ENCODE data around the gene RNASET2.

RNASET2 gene

GRCh38 chr6:166989427-166990032 is 33.2 kb upstream of the RNASET2 start:
- Histone ChIP-seq H3K9me3 (ENCODE audit: control insufficient read depth in 5 of 5, low read length in 5 of 5) (no peaks in the 10 kb centered on the region), H3K27me3 (ENCODE audit: control insufficient read depth in 5 of 5, insufficient read depth in 4 of 5, low read length in 5 of 5) (no peaks in the 10 kb centered on the region), H3K9ac (ENCODE audit: low read length in 5 of 5) (no peak overlapping the region), H3K4me1 (ENCODE audit: control insufficient read depth in 5 of 5, insufficient read depth in 5 of 5, low read length in 5 of 5) (no peaks in the 10 kb centered on the region), H3K4me3 (ENCODE audit: low read depth in 1 of 5, low read length in 5 of 5) (no peak overlapping the region), H3K36me3 (ENCODE audit: control insufficient read depth in 5 of 5, insufficient read depth in 5 of 5, low read length in 5 of 5) (peaks cover 0 to 2% (median 0%) of the 10 kb centered on the region in 5 donors), H3K27ac (ENCODE audit: low read depth, low read length) (no peak overlapping the region)

DNA sequence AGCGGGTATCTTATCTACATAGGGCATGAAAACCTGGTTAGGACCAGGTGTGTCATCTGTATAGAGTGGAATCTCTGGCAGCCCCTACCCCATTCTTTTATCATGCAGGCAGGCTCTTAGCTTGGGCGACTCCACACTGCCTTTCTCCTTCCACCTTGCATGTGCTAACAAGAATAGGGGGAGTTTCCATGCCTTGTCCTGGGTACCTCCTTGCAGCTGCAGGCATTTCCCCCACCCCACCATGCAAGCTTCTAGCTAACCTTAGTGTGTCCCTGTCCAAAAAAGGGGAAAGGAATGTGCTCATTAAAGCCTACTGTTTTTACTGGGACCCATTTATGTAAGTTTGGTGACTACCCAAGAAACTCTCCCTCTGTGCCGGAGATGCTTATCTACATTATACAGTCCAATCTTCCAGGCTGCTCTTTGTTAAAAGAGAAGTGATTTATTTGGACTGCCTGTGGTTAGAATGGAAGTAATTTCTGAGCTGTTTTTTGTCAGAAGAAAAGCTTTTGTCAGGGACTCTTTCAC is 32.4 kb upstream of the RNASET2 start:
- no peak overlapping the region for H3K9ac ChIP-seq (ENCODE audit: low read length in 5 of 5)
- no peaks in the 10 kb centered on the region for H3K4me1 ChIP-seq (ENCODE audit: control insufficient read depth in 5 of 5, insufficient read depth in 5 of 5, low read length in 5 of 5)
- no peaks in the 10 kb centered on the region for H3K27me3 ChIP-seq (ENCODE audit: control insufficient read depth in 5 of 5, insufficient read depth in 4 of 5, low read length in 5 of 5)
- no peaks in the 10 kb centered on the region for H3K9me3 ChIP-seq (ENCODE audit: control insufficient read depth in 5 of 5, low read length in 5 of 5)
- H3K36me3 ChIP-seq (ENCODE audit: control insufficient read depth in 5 of 5, insufficient read depth in 5 of 5, low read length in 5 of 5) = peaks cover 0 to 2% (median 0%) of the 10 kb centered on the region in 5 donors
- no peak overlapping the region for H3K27ac ChIP-seq (ENCODE audit: low read depth, low read length)
- H3K4me3 ChIP-seq (ENCODE audit: low read depth in 1 of 5, low read length in 5 of 5) = no peak overlapping the region

DNA sequence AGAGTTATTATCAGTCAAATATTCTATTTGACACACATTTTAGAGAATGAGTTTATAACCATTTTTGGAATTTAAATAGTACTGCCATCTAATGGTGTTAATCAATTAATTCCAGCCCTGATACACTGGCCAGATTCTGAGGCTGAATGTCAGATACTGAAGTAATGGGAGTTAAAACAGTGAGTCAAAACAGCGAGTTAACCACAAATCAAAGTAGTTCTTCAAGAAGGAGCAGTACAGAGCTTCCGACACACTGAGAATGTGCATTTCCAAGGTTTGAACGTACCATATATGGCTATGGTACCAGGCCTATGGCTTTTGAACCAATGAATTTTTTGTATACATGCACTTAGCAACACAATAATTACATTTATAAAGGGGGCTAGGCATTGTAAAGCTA is 31.6 kb upstream of the RNASET2 start:
- Histone ChIP-seq H3K4me3 (ENCODE audit: low read depth in 1 of 5, low read length in 5 of 5) (no peak overlapping the region), H3K27me3 (ENCODE audit: control insufficient read depth in 5 of 5, insufficient read depth in 4 of 5, low read length in 5 of 5) (no peaks in the 10 kb centered on the region), H3K27ac (ENCODE audit: low read depth, low read length) (no peak overlapping the region), H3K4me1 (ENCODE audit: control insufficient read depth in 5 of 5, insufficient read depth in 5 of 5, low read length in 5 of 5) (no peaks in the 10 kb centered on the region), H3K9ac (ENCODE audit: low read length in 5 of 5) (no peak overlapping the region), H3K9me3 (ENCODE audit: control insufficient read depth in 5 of 5, low read length in 5 of 5) (no peaks in the 10 kb centered on the region), H3K36me3 (ENCODE audit: control insufficient read depth in 5 of 5, insufficient read depth in 5 of 5, low read length in 5 of 5) (peaks cover 0 to 2% (median 0%) of the 10 kb centered on the region in 5 donors)

- no peaks in the 10 kb centered on the region for H3K27me3 ChIP-seq (ENCODE audit: control insufficient read depth in 5 of 5, insufficient read depth in 4 of 5, low read length in 5 of 5)
- no peaks in the 10 kb centered on the region for H3K9me3 ChIP-seq (ENCODE audit: control insufficient read depth in 5 of 5, low read length in 5 of 5)
- no peak overlapping the region for H3K27ac ChIP-seq (ENCODE audit: low read depth, low read length)
- H3K36me3 ChIP-seq (ENCODE audit: control insufficient read depth in 5 of 5, insufficient read depth in 5 of 5, low read length in 5 of 5) = peaks cover 0 to 2% (median 0%) of the 10 kb centered on the region in 5 donors
- H3K4me1 ChIP-seq (ENCODE audit: control insufficient read depth in 5 of 5, insufficient read depth in 5 of 5, low read length in 5 of 5) = no peaks in the 10 kb centered on the region
- no peak overlapping the region for H3K9ac ChIP-seq (ENCODE audit: low read length in 5 of 5)
- no peak overlapping the region for H3K4me3 ChIP-seq (ENCODE audit: low read depth in 1 of 5, low read length in 5 of 5)
Measured at GRCh38 chr6:166987448-166987847, 31.1 kb upstream of the RNASET2 start.

DNA sequence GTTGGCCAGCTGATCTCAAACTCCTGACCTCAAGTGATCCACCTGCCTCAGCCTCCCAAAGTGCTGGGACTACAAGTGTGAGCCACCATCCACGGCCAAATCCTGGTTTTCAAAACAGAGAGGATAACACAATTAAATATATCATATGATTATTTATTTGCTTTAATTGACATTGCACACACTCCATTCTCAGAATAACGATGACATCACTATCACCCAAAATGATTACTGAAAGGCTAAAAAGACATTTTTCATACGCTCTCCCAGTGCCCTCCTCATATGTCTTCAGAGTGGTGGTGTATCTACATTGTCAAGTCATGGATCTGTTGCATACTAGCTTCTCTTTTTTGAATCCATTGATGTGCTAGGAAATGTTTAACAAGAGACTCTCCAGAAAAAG is 24.4 kb upstream of the RNASET2 start:
- H3K4me1 ChIP-seq (ENCODE audit: control insufficient read depth in 5 of 5, insufficient read depth in 5 of 5, low read length in 5 of 5) = peaks cover 0 to 2% (median 0%) of the 10 kb centered on the region in 5 donors
- H3K9me3 ChIP-seq (ENCODE audit: control insufficient read depth in 5 of 5, low read length in 5 of 5) = no peaks in the 10 kb centered on the region
- no peak overlapping the region for H3K27ac ChIP-seq (ENCODE audit: low read depth, low read length)
- H3K36me3 ChIP-seq (ENCODE audit: control insufficient read depth in 5 of 5, insufficient read depth in 5 of 5, low read length in 5 of 5) = no peaks in the 10 kb centered on the region
- no peak overlapping the region for H3K4me3 ChIP-seq (ENCODE audit: low read depth in 1 of 5, low read length in 5 of 5)
- no peaks in the 10 kb centered on the region for H3K27me3 ChIP-seq (ENCODE audit: control insufficient read depth in 5 of 5, insufficient read depth in 4 of 5, low read length in 5 of 5)
- H3K9ac ChIP-seq (ENCODE audit: low read length in 5 of 5) = no peak overlapping the region

DNA sequence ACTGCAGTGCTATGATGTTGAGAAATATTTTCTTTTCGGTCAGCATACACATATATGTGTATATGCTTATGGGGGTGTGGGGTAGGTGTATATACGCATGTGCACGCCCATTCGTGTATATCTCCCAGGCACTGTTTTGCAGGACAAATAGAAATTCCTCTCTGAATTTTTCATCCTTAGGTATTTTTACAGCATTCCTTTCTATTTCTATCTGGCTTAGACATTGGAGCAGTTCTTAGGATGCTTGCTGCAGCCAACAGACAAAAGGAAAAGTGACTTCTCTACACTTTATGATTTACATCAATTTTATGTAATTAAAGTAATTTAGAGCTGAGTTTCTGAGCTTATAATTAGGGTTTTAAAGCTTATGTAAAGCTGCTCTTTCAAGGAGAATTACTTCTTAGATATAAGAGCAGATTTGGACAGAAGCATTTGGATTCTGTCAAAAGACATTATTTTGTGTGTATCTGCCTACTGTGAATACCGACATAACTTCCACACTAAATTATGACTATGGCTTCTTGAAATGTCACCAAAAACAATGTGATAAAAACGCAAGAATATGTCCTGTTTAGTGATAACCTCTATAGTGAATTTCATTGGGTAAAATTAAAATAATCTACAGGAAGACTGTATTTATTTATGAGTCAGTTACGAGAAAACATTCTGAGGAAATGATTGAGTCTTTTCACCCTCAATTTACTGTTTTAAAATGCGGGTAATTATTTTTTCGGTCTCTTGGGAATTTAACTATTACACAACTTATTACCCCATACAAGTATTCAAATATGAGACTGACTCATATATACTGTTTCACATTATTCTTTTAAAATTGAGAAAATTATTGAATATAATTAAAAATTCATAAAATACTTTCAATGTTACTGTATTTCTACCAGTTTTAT is 21.5 kb upstream of the RNASET2 start:
- no peaks in the 10 kb centered on the region for H3K36me3 ChIP-seq (ENCODE audit: control insufficient read depth in 5 of 5, insufficient read depth in 5 of 5, low read length in 5 of 5)
- H3K27ac ChIP-seq (ENCODE audit: low read depth, low read length) = no peak overlapping the region
- H3K4me1 ChIP-seq (ENCODE audit: control insufficient read depth in 5 of 5, insufficient read depth in 5 of 5, low read length in 5 of 5) = peaks cover 0 to 2% (median 0%) of the 10 kb centered on the region in 5 donors
- no peak overlapping the region for H3K4me3 ChIP-seq (ENCODE audit: low read depth in 1 of 5, low read length in 5 of 5)
- no peaks in the 10 kb centered on the region for H3K27me3 ChIP-seq (ENCODE audit: control insufficient read depth in 5 of 5, insufficient read depth in 4 of 5, low read length in 5 of 5)
- H3K9ac ChIP-seq (ENCODE audit: low read length in 5 of 5) = no peak overlapping the region
- no peaks in the 10 kb centered on the region for H3K9me3 ChIP-seq (ENCODE audit: control insufficient read depth in 5 of 5, low read length in 5 of 5)

DNA sequence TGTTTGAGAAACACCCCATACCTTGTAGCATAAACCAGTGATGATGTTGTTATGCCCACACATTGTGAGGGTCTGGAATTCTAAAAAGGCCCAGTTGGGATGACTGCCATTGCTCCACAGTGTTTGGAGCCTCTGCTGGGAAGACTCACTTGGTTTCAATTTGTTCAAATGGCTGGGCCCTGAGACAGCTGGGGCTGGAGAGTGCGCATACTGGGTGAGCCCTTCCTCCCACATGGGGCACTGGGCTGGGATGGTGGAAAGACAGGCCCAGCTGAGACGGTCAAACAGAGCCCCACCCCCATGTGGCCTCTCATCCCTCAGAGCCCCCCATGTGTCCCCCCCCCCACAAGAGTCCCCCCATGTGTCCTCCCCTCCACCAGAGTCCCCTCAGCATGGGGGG is 20.3 kb upstream of the RNASET2 start:
- no peak overlapping the region for H3K27ac ChIP-seq (ENCODE audit: low read depth, low read length)
- no peaks in the 10 kb centered on the region for H3K27me3 ChIP-seq (ENCODE audit: control insufficient read depth in 5 of 5, insufficient read depth in 4 of 5, low read length in 5 of 5)
- no peak overlapping the region for H3K9ac ChIP-seq (ENCODE audit: low read length in 5 of 5)
- no peaks in the 10 kb centered on the region for H3K9me3 ChIP-seq (ENCODE audit: control insufficient read depth in 5 of 5, low read length in 5 of 5)
- H3K4me3 ChIP-seq (ENCODE audit: low read depth in 1 of 5, low read length in 5 of 5) = no peak overlapping the region
- no peaks in the 10 kb centered on the region for H3K36me3 ChIP-seq (ENCODE audit: control insufficient read depth in 5 of 5, insufficient read depth in 5 of 5, low read length in 5 of 5)
- H3K4me1 ChIP-seq (ENCODE audit: control insufficient read depth in 5 of 5, insufficient read depth in 5 of 5, low read length in 5 of 5) = peaks cover 0 to 2% (median 0%) of the 10 kb centered on the region in 5 donors

DNA sequence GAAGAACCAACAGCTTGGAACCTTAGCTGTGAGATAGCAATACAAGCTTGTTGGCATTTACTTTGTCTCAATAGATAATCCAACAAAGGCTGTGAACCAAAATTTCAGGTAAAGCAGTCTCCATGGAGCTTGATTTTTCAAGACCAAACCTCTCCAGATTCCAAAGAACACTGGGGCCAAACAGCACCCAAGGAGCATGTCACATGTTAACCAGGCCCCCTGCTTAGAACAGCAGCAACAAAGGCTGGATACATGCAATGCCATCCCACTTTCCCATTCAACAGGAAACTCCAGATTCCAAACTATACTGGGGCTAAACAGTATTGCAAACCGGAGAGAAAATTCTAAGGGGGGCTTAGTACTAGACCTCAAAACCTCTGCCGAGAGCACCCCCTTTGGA is 15.8 kb upstream of the RNASET2 start:
- Histone ChIP-seq H3K4me3 (ENCODE audit: low read depth in 1 of 5, low read length in 5 of 5) (no peak overlapping the region), H3K36me3 (ENCODE audit: control insufficient read depth in 5 of 5, insufficient read depth in 5 of 5, low read length in 5 of 5) (no peaks in the 10 kb centered on the region), H3K9ac (ENCODE audit: low read length in 5 of 5) (no peak overlapping the region), H3K4me1 (ENCODE audit: control insufficient read depth in 5 of 5, insufficient read depth in 5 of 5, low read length in 5 of 5) (peaks cover 0 to 11% (median 0%) of the 10 kb centered on the region in 5 donors), H3K27me3 (ENCODE audit: control insufficient read depth in 5 of 5, insufficient read depth in 4 of 5, low read length in 5 of 5) (no peaks in the 10 kb centered on the region), H3K27ac (ENCODE audit: low read depth, low read length) (no peak overlapping the region), H3K9me3 (ENCODE audit: control insufficient read depth in 5 of 5, low read length in 5 of 5) (no peaks in the 10 kb centered on the region)

GRCh38 chr6:166971271-166971670 is 14.9 kb upstream of the RNASET2 start:
- no peaks in the 10 kb centered on the region for H3K27me3 ChIP-seq (ENCODE audit: control insufficient read depth in 5 of 5, insufficient read depth in 4 of 5, low read length in 5 of 5)
- no peaks in the 10 kb centered on the region for H3K36me3 ChIP-seq (ENCODE audit: control insufficient read depth in 5 of 5, insufficient read depth in 5 of 5, low read length in 5 of 5)
- no peaks in the 10 kb centered on the region for H3K9me3 ChIP-seq (ENCODE audit: control insufficient read depth in 5 of 5, low read length in 5 of 5)
- H3K9ac ChIP-seq (ENCODE audit: low read length in 5 of 5) = no peak overlapping the region
- H3K4me3 ChIP-seq (ENCODE audit: low read depth in 1 of 5, low read length in 5 of 5) = no peak overlapping the region
- H3K4me1 ChIP-seq (ENCODE audit: control insufficient read depth in 5 of 5, insufficient read depth in 5 of 5, low read length in 5 of 5) = peaks cover 0 to 11% (median 0%) of the 10 kb centered on the region in 5 donors
- no peak overlapping the region for H3K27ac ChIP-seq (ENCODE audit: low read depth, low read length)

- Histone ChIP-seq H3K9ac (ENCODE audit: low read length in 5 of 5) (no peak overlapping the region), H3K4me3 (ENCODE audit: low read depth in 1 of 5, low read length in 5 of 5) (no peak overlapping the region), H3K36me3 (ENCODE audit: control insufficient read depth in 5 of 5, insufficient read depth in 5 of 5, low read length in 5 of 5) (no peaks in the 10 kb centered on the region), H3K27me3 (ENCODE audit: control insufficient read depth in 5 of 5, insufficient read depth in 4 of 5, low read length in 5 of 5) (no peaks in the 10 kb centered on the region), H3K27ac (ENCODE audit: low read depth, low read length) (no peak overlapping the region), H3K9me3 (ENCODE audit: control insufficient read depth in 5 of 5, low read length in 5 of 5) (no peaks in the 10 kb centered on the region), H3K4me1 (ENCODE audit: control insufficient read depth in 5 of 5, insufficient read depth in 5 of 5, low read length in 5 of 5) (peaks cover 0 to 11% (median 0%) of the 10 kb centered on the region in 5 donors)
Measured at GRCh38 chr6:166970776-166971175, 14.4 kb upstream of the RNASET2 start.

All from subcutaneous abdominal adipose tissue (tissue), 5 donors.